Stomach (tissue), 4 donors: Measurements from ENCODE around the gene PPFIA1.

Source experiments
- POLR2A ChIP-seq, 4 donors: fragments of 450-650 bp; IDR thresholded peaks; one replicate each; pipeline ENCODE4 v1.6.1; 2016; ENCODE audit warnings: antibody characterized with exemption in 4 of 4, control low read depth in 2 of 4, mild to moderate bottlenecking in 1 of 4, moderate library complexity in 1 of 4
- POLR2AphosphoS5 ChIP-seq, 3 donors: sonication (generic); formaldehyde crosslinking; IDR thresholded peaks; one replicate each; pipeline ENCODE4 v1.6.1; 2016; ENCODE audit warnings: antibody characterized with exemption in 3 of 3

DNA sequence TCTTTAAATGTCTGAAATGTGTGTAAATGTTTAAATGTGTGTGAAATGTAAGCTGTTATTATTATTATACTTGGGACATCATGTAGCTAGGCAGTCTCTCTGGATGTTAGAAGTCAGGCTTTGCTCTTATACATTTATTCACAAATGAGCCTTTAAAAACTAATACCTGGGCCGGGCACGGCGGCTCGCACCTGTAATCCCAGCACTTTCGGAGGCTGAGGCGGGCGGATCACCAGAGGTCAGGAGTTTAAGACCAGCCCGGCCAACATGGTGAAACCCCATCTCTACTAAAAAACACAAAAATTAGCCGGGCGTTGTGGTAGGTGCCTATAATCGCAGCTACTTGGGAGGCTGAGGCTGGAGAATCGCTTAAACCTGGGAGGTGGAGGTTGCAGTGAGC is 106.1 kb downstream of the PPFIA1 start:
- TF ChIP-seq POLR2AphosphoS5 (IDR thresholded peaks at IDR 0.05) (no peak), POLR2A (IDR thresholded peaks at IDR 0.05) (no peak)
